HepG2 (cell line): ENCODE data around the gene APBB2. TPM values are rescaled to one million over a fixed set of nuclear protein-coding genes. Genes with fewer than 3 reads are reported as not detected.

Source experiments
- ATAC-seq: fragments of 200-7000 bp; cut with Tn5 transposase; 3 replicates; pipeline ENCODE4 v1.9.1; 2020; ENCODE audit warnings: mild to moderate bottlenecking, moderate library complexity
- BruUV-seq: library from RNA; stranded (reverse); fragments of 400-500 nt; replicated peaks from 2 replicates; lab custom pipeline; 2021; lab: Mats Ljungman, UMichigan
- CTCF ChIA-PET: fragments of 300-600 bp; formaldehyde crosslinking; extraction: SDS; loops from one replicate; lab custom pipeline; 2021; ENCODE audit warnings: low total read pairs, inconsistent platforms, low intra/inter-chr PET ratio; lab: Yijun Ruan, JAX
- POLR2A ChIA-PET: fragments of 350-600 bp; sonication (Branson Sonifier 250); formaldehyde crosslinking; loops from one replicate; lab custom pipeline; 2020; ENCODE audit warnings: antibody characterized with exemption, inconsistent platforms; lab: Yijun Ruan, JAX
- DNase-seq: peaks from one replicate; pipeline ENCODE4 v3.0.0-alpha.2; 2015; ENCODE audit warnings: low spot score
- FAIRE-seq: peaks from 3 replicates; lab custom pipeline; 2011; peaks lifted over from hg19 to GRCh38; lab: Jason Lieb, UNC
- H2AFZ ChIP-seq: one replicate; pipeline ENCODE4 v1.6.1; 2011; ENCODE audit warnings: low read length, inconsistent platforms
- H3K27ac ChIP-seq: fragments of 300-600 bp; 3 replicates; pipeline ENCODE4 v1.8.0; 2011; ENCODE audit warnings: mixed run types, mild to moderate bottlenecking, mixed read lengths, low read length, inconsistent platforms; ENCODE audit not compliant: insufficient read depth; ENCODE audit errors: extremely low read length
- H3K27me3 ChIP-seq, 2 experiments: fragments of 200-600 bp in 1 of 2; 2 replicates in 1 of 2; 3 replicates in 1 of 2; pipeline versions ENCODE4 v1.6.0 to v1.8.0; 2011; ENCODE audit warnings: low read length in 2 of 2, mild to moderate bottlenecking in 2 of 2, moderate library complexity in 2 of 2, inconsistent platforms in 1 of 2; ENCODE audit not compliant: insufficient read depth in 2 of 2, control insufficient read depth in 1 of 2
- H3K36me3 ChIP-seq, 2 experiments: fragments of 200-600 bp in 1 of 2; replicated peaks in 1 of 2; 2 replicates in 1 of 2; 3 replicates in 1 of 2; pipeline versions ENCODE4 v1.5.1 to v1.8.0; 2011; ENCODE audit warnings: low read length in 2 of 2, inconsistent platforms in 1 of 2; ENCODE audit not compliant: insufficient read depth in 2 of 2, control insufficient read depth in 1 of 2
- H3K4me1 ChIP-seq: 2 replicates; pipeline ENCODE4 v1.5.1; 2012; ENCODE audit warnings: low read length, inconsistent platforms; ENCODE audit not compliant: insufficient read depth
- H3K4me2 ChIP-seq: 2 replicates; pipeline ENCODE4 v1.6.0; 2011; ENCODE audit warnings: low read depth, low read length, inconsistent platforms
- H3K4me3 ChIP-seq, 3 experiments: fragments of 200-600 bp in 1 of 3; sonication (generic), shearing (Covaris generic) in 1 of 3; replicated peaks in 1 of 3; 2 replicates each; pipeline ENCODE4 v1.5.1; 2011 to 2016; ENCODE audit warnings: low read length in 3 of 3, inconsistent platforms in 2 of 3, low read depth in 2 of 3, mild to moderate bottlenecking in 2 of 3, control low read depth in 1 of 3, mixed read lengths in 1 of 3; ENCODE audit not compliant: insufficient read depth in 1 of 3
- H3K79me2 ChIP-seq: one replicate; pipeline ENCODE4 v1.6.1; 2011; ENCODE audit warnings: low read length, inconsistent platforms; ENCODE audit not compliant: insufficient read depth
- H3K9ac ChIP-seq: 2 replicates; pipeline ENCODE4 v1.6.0; 2011; ENCODE audit warnings: mild to moderate bottlenecking, low read depth, low read length, inconsistent platforms; ENCODE audit not compliant: insufficient read depth
- H3K9me3 ChIP-seq: 2 replicates; pipeline ENCODE4 v1.5.1; 2012; ENCODE audit warnings: mild to moderate bottlenecking, low read length
- H4K20me1 ChIP-seq: 2 replicates; pipeline ENCODE4 v1.6.0; 2011; ENCODE audit warnings: inconsistent platforms, mild to moderate bottlenecking, low read length, moderate library complexity; ENCODE audit not compliant: insufficient read depth
- ATF7 ChIP-seq, 2 experiments: fragments of 450-650 bp in 1 of 2; sonication (generic) in 1 of 2; formaldehyde crosslinking in 1 of 2; IDR thresholded peaks; 2 replicates each; pipeline versions ENCODE4 v1.4.0 to v1.6.1; 2016 to 2020; ENCODE audit warnings: antibody characterized with exemption in 1 of 2, mild to moderate bottlenecking in 1 of 2, missing genetic modification reagents in 1 of 2
- ATF7-NPFF ChIP-seq: sonication (generic); formaldehyde crosslinking; IDR thresholded peaks from 2 replicates; pipeline ENCODE4 v1.8.1; 2023; ENCODE audit warnings: mild to moderate bottlenecking, low read depth, missing genetic modification reagents, moderate library complexity
- BCL6 ChIP-seq: IDR thresholded peaks from 2 replicates; pipeline ENCODE4 v1.6.1; 2016; ENCODE audit warnings: missing genetic modification reagents, missing compliant biosample characterization
- DBP ChIP-seq: sonication (generic); formaldehyde crosslinking; IDR thresholded peaks from 2 replicates; pipeline ENCODE4 v1.4.0; 2020; ENCODE audit warnings: missing genetic modification reagents; ENCODE audit errors: not compliant biosample characterization
- DMTF1 ChIP-seq: sonication (generic); formaldehyde crosslinking; IDR thresholded peaks from 2 replicates; pipeline ENCODE4 v1.4.0; 2020; ENCODE audit warnings: mild to moderate bottlenecking, missing genetic modification reagents
- ELK4 ChIP-seq: sonication (generic); formaldehyde crosslinking; IDR thresholded peaks from 2 replicates; pipeline ENCODE4 v1.9.0; 2021; ENCODE audit warnings: missing genetic modification reagents, borderline replicate concordance
- FOSL1 ChIP-seq: sonication (generic); formaldehyde crosslinking; IDR thresholded peaks from 2 replicates; pipeline ENCODE4 v1.9.0; 2021; ENCODE audit warnings: missing genetic modification reagents, borderline replicate concordance
- IKZF4 ChIP-seq: sonication (generic); formaldehyde crosslinking; IDR thresholded peaks from 2 replicates; pipeline ENCODE4 v1.5.1; 2020; ENCODE audit warnings: borderline replicate concordance, mild to moderate bottlenecking, low read depth, missing genetic modification reagents; ENCODE audit errors: not compliant biosample characterization
- JDP2 ChIP-seq: sonication (generic); formaldehyde crosslinking; IDR thresholded peaks from 2 replicates; pipeline ENCODE4 v1.8.1; 2022; ENCODE audit warnings: missing genetic modification reagents, borderline replicate concordance
- MXD4 ChIP-seq: IDR thresholded peaks from 2 replicates; pipeline ENCODE4 v1.6.1; 2016; ENCODE audit warnings: mild to moderate bottlenecking, missing biosample characterization, missing genetic modification reagents
- PCBP2 ChIP-seq: fragments of 200-400 bp; formaldehyde crosslinking; optimal IDR thresholded peaks from 2 replicates; pipeline ENCODE3; 2018; ENCODE audit warnings: low read length, low read depth; ENCODE audit not compliant: poor library complexity, severe bottlenecking
- TRIM24 ChIP-seq: sonication (generic); formaldehyde crosslinking; IDR thresholded peaks from 2 replicates; pipeline ENCODE4 v1.8.0; 2022; ENCODE audit warnings: mild to moderate bottlenecking, missing genetic modification reagents
- ZNF121 ChIP-seq: sonication (generic); formaldehyde crosslinking; IDR thresholded peaks from 2 replicates; pipeline ENCODE4 v1.5.0; 2020; ENCODE audit warnings: mild to moderate bottlenecking, missing genetic modification reagents
- ZNF333 ChIP-seq: sonication (generic); formaldehyde crosslinking; IDR thresholded peaks from 2 replicates; pipeline ENCODE4 v1.4.0; 2020; ENCODE audit warnings: mild to moderate bottlenecking, missing genetic modification reagents, borderline replicate concordance
- WGBS: methylation state at CpG from one replicate; pipeline ENCODE4 v1.1.6; 2017; ENCODE audit warnings: low lambda C conversion rate; 5-methylcytosine and 5-hydroxymethylcytosine counted together
- in situ Hi-C: cut with HindIII; loops from 2 replicates; pipeline ENCODE4 v1.10.0; 2017; ENCODE audit warnings: low pct_unique_long_range_greater_than_20kb; ENCODE audit not compliant: extremely low pct_ligation_motif_present
- intact Hi-C: fragments of 100-400 bp; cut with micrococcal nuclease; formaldehyde crosslinking; loops from one replicate; pipeline ENCODE4 v1.10.0; 2022; ENCODE audit not compliant: unreplicated experiment
- polyA plus RNA-seq, 8 experiments: library from polyadenylated mRNA; depleted of rRNA in 3 of 8; stranded (reverse) in 7 of 8; unstranded in 1 of 8; fragments of >200 nt; fragmentation: Illumina TruSeq in 4 of 8; extraction: Trizol in 4 of 8; gene quantifications; 2 replicates each; pipeline versions ENCODE4 v1.2.1 to v1.2.3, GENCODE V29; 2011 to 2016; ENCODE audit warnings: low read depth in 4 of 8, missing spikeins in 1 of 8, mixed read lengths in 1 of 8; ENCODE audit not compliant: insufficient read depth in 1 of 8
- total RNA-seq, 5 experiments: library from RNA; depleted of rRNA; stranded (reverse); fragments of >200 nt; fragmentation: Illumina TruSeq; extraction: Trizol; gene quantifications; 2 replicates each; pipeline ENCODE4 v1.2.3, GENCODE V29; 2016; ENCODE audit warnings: low read depth in 1 of 5

APBB2 gene
- total and polyA plus RNA-seq, 2 of the 13 experiments (the other 11 are each of a cell fraction or from before 2014, with no cell fraction given): 11.7 to 17.0 TPM

GRCh38 chr4:41183021-41183553 is 31.3 kb downstream of the APBB2 start:
- BruUV-seq: no TSS peak
- H2AFZ ChIP-seq: no peak overlapping the region
- CTCF ChIA-PET: no interaction called here
- in situ Hi-C loops: no loop called here
- no peak overlapping the region for H3K4me2 ChIP-seq
- H3K36me3 ChIP-seq: no peaks in the 10 kb centered on the region
- peaks cover 59% of the 10 kb centered on the region for H3K79me2 ChIP-seq
- ATAC-seq: no peak
- H3K4me3 ChIP-seq: no peak overlapping the region
- peaks cover 47% of the 10 kb centered on the region for H3K4me1 ChIP-seq
- no peak for DNase-seq
- no peak overlapping the region for H3K27ac ChIP-seq
- no peaks in the 10 kb centered on the region for H4K20me1 ChIP-seq
- 91% methylated on average over 4 of the region's 4 CpGs for WGBS
- H3K9ac ChIP-seq: no peak overlapping the region
- POLR2A ChIA-PET: no interaction called here
- H3K27me3 ChIP-seq: no peaks in the 10 kb centered on the region
- no peaks in the 10 kb centered on the region for H3K9me3 ChIP-seq
- intact Hi-C loops: no loop called here
- no peak for TF ChIP-seq PCBP2
- no peak for TF ChIP-seq ATF7-NPFF (CRISPR knock-in tag)
- TF ChIP-seq ZNF333 (CRISPR knock-in tag): no peak
- peak; percentile 57; the same call in 1 of the 2 replicates for TF ChIP-seq ATF7 (IDR thresholded peaks at IDR 0.05)
- no peak for TF ChIP-seq ATF7 (CRISPR knock-in tag; IDR thresholded peaks at IDR 0.05)
- no peak for FAIRE-seq

GRCh38 chr4:41181037-41181436 is 33.3 kb downstream of the APBB2 start:
- H3K4me1 ChIP-seq: peaks cover 53% of the 10 kb centered on the region
- no peak overlapping the region for H3K27ac ChIP-seq
- H3K27me3 ChIP-seq: no peaks in the 10 kb centered on the region
- in situ Hi-C loops (no loop called here), intact Hi-C loops (no loop called here)
- no peaks in the 10 kb centered on the region for H3K9me3 ChIP-seq
- H3K79me2 ChIP-seq: peaks cover 53% of the 10 kb centered on the region
- ChIA-PET POLR2A (no interaction called here), CTCF (no interaction called here)
- no peak overlapping the region for H3K4me2 ChIP-seq
- WGBS: 96% methylated on average over 6 of the region's 6 CpGs
- H3K36me3 ChIP-seq: no peaks in the 10 kb centered on the region
- no peak overlapping the region for H2AFZ ChIP-seq
- H3K9ac ChIP-seq: no peak overlapping the region
- no peak overlapping the region for H3K4me3 ChIP-seq
- ATAC-seq: no peak
- BruUV-seq: no TSS peak
- FAIRE-seq: no peak
- DNase-seq: no peak
- no peaks in the 10 kb centered on the region for H4K20me1 ChIP-seq
- no peak for TF ChIP-seq BCL6 (CRISPR knock-in tag)
- TF ChIP-seq MXD4 (CRISPR knock-in tag): no peak
- TF ChIP-seq ELK4 (CRISPR knock-in tag): no peak
- no peak for TF ChIP-seq JDP2 (CRISPR knock-in tag)
- TF ChIP-seq IKZF4: no peak
- TF ChIP-seq TRIM24 (CRISPR knock-in tag): no peak
- TF ChIP-seq DMTF1 (CRISPR knock-in tag): no peak
- TF ChIP-seq FOSL1 (CRISPR knock-in tag): no peak
- no peak for TF ChIP-seq ZNF121
- no peak for TF ChIP-seq DBP (CRISPR knock-in tag)
